ENCODE measurements around the gene CBX2.

DNA sequence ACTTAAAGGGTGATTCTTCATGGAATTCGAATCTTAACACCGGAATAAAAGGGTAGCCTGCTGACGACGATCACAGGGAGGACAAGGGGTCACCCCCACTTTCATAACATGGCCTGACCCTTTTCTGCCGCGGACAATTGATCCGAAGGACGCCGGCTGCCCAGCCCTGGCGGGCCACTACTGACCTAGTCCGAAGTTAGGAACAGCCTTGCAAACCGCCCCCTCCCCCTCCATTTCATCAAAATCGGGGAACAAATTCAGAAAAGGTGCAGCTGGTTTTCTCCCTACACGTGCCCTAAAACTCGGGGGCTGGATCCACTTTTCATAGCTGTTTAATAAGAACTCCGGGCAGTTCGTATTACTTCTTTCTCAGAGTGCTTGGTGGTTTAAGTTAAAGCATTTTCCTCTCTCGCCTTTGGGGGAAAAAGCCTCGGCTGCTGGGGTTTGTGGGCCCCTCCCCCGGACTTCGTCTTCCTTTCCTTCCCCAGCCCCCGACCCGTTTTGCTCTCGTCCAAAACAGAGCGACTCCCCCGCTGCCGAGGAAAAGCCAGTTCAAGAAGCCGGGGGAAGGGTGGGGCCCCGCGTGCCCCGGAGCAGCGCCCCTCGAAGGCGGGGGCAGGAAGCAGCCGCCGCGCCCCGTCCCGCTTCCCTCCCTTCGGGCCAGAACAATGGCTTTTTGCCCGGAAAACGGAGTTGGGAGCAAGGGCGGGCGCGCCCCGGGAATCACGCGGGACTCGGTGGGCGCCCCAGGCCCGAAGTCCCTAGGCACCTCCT lies 641 bp upstream of the CBX2 start:
- TF ChIP-seq, protein P1, sequence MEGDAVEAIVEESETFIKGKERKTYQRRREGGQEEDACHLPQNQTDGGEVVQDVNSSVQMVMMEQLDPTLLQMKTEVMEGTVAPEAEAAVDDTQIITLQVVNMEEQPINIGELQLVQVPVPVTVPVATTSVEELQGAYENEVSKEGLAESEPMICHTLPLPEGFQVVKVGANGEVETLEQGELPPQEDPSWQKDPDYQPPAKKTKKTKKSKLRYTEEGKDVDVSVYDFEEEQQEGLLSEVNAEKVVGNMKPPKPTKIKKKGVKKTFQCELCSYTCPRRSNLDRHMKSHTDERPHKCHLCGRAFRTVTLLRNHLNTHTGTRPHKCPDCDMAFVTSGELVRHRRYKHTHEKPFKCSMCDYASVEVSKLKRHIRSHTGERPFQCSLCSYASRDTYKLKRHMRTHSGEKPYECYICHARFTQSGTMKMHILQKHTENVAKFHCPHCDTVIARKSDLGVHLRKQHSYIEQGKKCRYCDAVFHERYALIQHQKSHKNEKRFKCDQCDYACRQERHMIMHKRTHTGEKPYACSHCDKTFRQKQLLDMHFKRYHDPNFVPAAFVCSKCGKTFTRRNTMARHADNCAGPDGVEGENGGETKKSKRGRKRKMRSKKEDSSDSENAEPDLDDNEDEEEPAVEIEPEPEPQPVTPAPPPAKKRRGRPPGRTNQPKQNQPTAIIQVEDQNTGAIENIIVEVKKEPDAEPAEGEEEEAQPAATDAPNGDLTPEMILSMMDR (IDR thresholded peaks at IDR 0.05; ENCODE audit: low read depth, low read length, poor library complexity, severe bottlenecking) = peak; percentile 65
- TF ChIP-seq EZH2phosphoT487 (IDR thresholded peaks at IDR 0.05; ENCODE audit: borderline replicate concordance, low read length) = no peak

Measured in DOHH2 (cell line).